Esophagus squamous epithelium (tissue), 5 donors: ENCODE data around the gene SUSD3. TPM values are rescaled to one million over a fixed set of nuclear protein-coding genes. Genes with fewer than 3 reads are reported as not detected.
A peak's percentile ranks its signal among the peaks of the same experiment; 100 is the strongest.

Source experiments
- DNase-seq: peaks from one replicate; lab custom pipeline; 2025; lab: John Stamatoyannopoulos, UW
- H3K27ac ChIP-seq, 4 donors: fragments of 200-600 bp; sonication (generic); one replicate each; pipeline ENCODE4 v1.5.1; 2016 to 2019; ENCODE audit warnings: mild to moderate bottlenecking in 1 of 4
- H3K27me3 ChIP-seq, 4 donors: fragments of 200-600 bp; sonication (generic); 1 replicate in 3 of 4; 2 replicates in 1 of 4; pipeline versions ENCODE4 v1.5.1 to v1.6.0; 2017 to 2021; ENCODE audit warnings: antibody characterized with exemption in 1 of 4
- H3K36me3 ChIP-seq, 3 donors: fragments of 200-600 bp; sonication (generic); one replicate each; pipeline ENCODE4 v1.5.1; 2016 to 2019
- H3K4me1 ChIP-seq, 3 donors: fragments of 200-600 bp; sonication (generic); one replicate each; pipeline ENCODE4 v1.5.1; 2017 to 2019
- H3K4me3 ChIP-seq, 4 donors: fragments of 200-600 bp; sonication (generic); 1 replicate in 3 of 4; 2 replicates in 1 of 4; pipeline ENCODE4 v1.5.1; 2016 to 2019; ENCODE audit warnings: mild to moderate bottlenecking in 2 of 4, moderate library complexity in 1 of 4
- H3K9me3 ChIP-seq, 3 donors: fragments of 200-600 bp; sonication (generic); one replicate each; pipeline ENCODE4 v1.5.1; 2016 to 2019
- POLR2A ChIP-seq, 4 donors: fragments of 450-650 bp; IDR thresholded peaks; one replicate each; pipeline ENCODE4 v1.6.1; 2017; ENCODE audit warnings: antibody characterized with exemption in 4 of 4, mild to moderate bottlenecking in 4 of 4, moderate library complexity in 3 of 4
- WGBS, 2 donors: methylation state at CpG; one replicate each; pipeline ENCODE4 v1.1.5; 2018; 5-methylcytosine and 5-hydroxymethylcytosine counted together
- intact Hi-C: fragments of 100-400 bp; cut with DNase I; formaldehyde crosslinking; loops from one replicate; pipeline ENCODE4 v1.15.0; 2022
- total RNA-seq, 4 donors: library from RNA; depleted of rRNA; stranded (reverse); fragments of >200 nt; gene quantifications; one replicate each; pipeline ENCODE4 v1.1.0, GENCODE V29; 2016
- TF ChIP-seq, protein P1 (sequence below), 6 experiments: fragments of 450-650 bp in 4 of 6; fragments of 200-600 bp in 2 of 6; sonication (generic) in 2 of 6; IDR thresholded peaks; one replicate each; pipeline ENCODE4 v1.5.1; 2016 to 2019; ENCODE audit warnings: antibody characterized with exemption in 6 of 6, mild to moderate bottlenecking in 4 of 6, moderate library complexity in 4 of 6
- donor health status: DM: yes; HTN: yes; CAD: no.

Gene SUSD3
- total RNA-seq, 4 donors from 2014 or later = 0.22 to 5.8 (median 2.7) TPM

- Histone ChIP-seq H3K27ac (no peak overlapping the region), H3K9me3 (no peaks in the 10 kb centered on the region), H3K4me3 (no peak overlapping the region), H3K36me3 (no peaks in the 10 kb centered on the region), H3K27me3 (peaks cover 0 to 3% (median 0%) of the 10 kb centered on the region in 4 donors), H3K4me1 (peaks cover 13 to 58% (median 19%) of the 10 kb centered on the region in 3 donors)
- TF ChIP-seq, protein P1, sequence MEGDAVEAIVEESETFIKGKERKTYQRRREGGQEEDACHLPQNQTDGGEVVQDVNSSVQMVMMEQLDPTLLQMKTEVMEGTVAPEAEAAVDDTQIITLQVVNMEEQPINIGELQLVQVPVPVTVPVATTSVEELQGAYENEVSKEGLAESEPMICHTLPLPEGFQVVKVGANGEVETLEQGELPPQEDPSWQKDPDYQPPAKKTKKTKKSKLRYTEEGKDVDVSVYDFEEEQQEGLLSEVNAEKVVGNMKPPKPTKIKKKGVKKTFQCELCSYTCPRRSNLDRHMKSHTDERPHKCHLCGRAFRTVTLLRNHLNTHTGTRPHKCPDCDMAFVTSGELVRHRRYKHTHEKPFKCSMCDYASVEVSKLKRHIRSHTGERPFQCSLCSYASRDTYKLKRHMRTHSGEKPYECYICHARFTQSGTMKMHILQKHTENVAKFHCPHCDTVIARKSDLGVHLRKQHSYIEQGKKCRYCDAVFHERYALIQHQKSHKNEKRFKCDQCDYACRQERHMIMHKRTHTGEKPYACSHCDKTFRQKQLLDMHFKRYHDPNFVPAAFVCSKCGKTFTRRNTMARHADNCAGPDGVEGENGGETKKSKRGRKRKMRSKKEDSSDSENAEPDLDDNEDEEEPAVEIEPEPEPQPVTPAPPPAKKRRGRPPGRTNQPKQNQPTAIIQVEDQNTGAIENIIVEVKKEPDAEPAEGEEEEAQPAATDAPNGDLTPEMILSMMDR (IDR thresholded peaks at IDR 0.05) = no peak
- no peak for TF ChIP-seq POLR2A (IDR thresholded peaks at IDR 0.05)
- no peak for DNase-seq
- intact Hi-C loops = no loop called here
- 77 to 80% methylated on average over 2 to 3 of the region's 4 CpGs for WGBS, 2 donors
Observed at GRCh38 chr9:93061260-93061751, 2.8 kb downstream of the SUSD3 start.

DNA sequence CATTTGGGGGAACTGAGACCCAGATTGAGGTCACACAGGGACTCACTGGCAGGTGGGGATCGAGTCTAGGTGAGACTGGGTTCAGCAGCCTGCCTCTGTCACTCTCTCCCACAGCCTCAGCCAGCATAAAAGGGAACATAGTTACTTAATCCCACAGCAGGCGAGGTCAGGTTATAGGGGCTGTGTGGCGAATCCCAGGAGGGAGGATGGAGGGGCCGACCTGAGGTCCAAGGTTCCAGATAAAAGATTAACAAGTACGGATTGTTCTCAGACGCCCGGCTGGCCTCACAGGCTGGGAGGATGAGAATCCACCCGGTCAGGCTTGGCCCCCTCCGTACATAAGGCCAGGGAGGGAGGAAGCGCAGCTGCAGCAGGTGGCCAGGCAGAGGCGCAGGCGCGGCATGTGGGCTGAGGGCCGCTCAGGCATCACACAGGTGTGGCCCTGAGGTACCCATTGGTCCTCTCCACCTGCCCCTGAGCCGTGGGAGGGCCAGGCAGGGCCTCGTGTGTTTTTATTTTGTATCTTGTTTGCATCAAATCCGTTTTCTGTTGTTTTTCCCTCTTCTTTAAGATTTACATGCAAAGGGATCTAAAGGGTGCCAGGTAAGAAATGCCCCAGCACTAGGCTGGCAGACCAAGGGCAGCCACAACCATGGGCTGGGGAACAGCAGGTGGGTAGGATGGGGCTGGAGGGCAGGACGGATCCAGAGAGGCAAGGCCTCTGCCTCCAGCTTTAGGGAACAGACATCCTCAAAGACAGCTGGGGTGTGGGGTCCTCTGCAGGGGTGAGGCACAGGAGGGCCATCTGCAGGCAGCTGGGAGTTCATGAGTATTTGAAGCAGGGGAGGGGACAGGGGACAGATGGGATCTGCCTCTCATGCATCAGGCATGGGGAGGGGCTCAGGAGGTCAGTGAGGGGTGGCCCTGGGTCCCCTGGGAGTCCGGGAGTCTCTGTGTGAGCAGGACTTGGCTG lies 3.6 kb downstream of the SUSD3 start:
- Histone ChIP-seq H3K9me3 (no peaks in the 10 kb centered on the region), H3K27ac (no peak overlapping the region), H3K4me3 (no peak overlapping the region), H3K27me3 (peaks cover 0 to 3% (median 0%) of the 10 kb centered on the region in 4 donors), H3K4me1 (peaks cover 13 to 58% (median 19%) of the 10 kb centered on the region in 3 donors), H3K36me3 (no peaks in the 10 kb centered on the region)
- DNase-seq = no peak
- intact Hi-C loops = no loop called here
- TF ChIP-seq POLR2A (IDR thresholded peaks at IDR 0.05) = no peak
- TF ChIP-seq, protein P1 (IDR thresholded peaks at IDR 0.05) = no peak
- WGBS, 2 donors = 74 to 81% methylated on average over 19 of the region's 19 CpGs

DNA sequence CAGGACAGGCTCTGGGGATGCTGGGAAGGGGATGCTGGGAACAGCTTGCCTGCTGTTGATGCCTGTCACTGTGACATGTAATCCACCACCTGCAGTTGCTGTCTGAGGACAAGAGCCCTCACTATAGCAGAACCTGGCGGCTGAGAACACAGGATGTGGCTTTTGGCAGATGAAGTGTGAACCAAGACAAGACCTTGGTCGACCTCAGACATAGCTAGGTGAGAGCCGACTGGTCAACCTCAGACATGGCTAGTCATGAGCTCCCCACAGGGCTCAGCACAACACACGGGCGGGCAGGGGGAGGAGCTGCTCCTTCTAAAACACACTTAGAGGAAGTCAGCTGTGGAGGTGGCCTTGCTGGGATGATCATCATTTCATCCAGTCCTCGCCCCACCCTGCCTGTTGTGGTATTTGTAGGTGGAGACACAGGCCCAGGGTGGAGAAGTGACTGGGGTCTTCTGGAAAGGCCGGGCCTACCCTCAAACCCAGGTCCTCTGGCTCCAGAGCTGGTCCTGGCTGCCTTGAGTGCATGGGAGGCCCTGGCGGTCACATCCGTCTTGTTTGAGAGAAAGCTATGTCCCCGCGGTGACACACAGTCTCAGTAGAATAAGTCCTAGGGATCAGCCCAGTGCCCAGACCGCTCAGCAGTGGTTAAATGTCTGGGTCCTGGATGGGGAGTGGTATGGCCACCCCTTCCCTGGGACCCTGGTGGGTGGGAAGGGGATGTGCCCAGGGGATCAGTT lies 6.1 kb downstream of the SUSD3 start:
- Histone ChIP-seq H3K36me3 (no peaks in the 10 kb centered on the region), H3K9me3 (no peaks in the 10 kb centered on the region), H3K4me3 (no peak overlapping the region), H3K27ac (peak overlapping the region in 2 of 4 donors; percentile 58 to 65), H3K4me1 (peaks cover 0 to 40% (median 10%) of the 10 kb centered on the region in 3 donors), H3K27me3 (no peaks in the 10 kb centered on the region)
- DNase-seq = peak; percentile 22
- intact Hi-C loops = no loop called here
- 60 to 73% methylated on average over 1 to 4 of the region's 12 CpGs for WGBS, 2 donors
- TF ChIP-seq POLR2A (IDR thresholded peaks at IDR 0.05) = peak in 1 of 4 donors; percentile 30
- TF ChIP-seq, protein P1 (IDR thresholded peaks at IDR 0.05) = no peak

GRCh38 chr9:93065135-93065720 lies 6.7 kb downstream of the SUSD3 start:
- intact Hi-C loops = no loop called here
- Histone ChIP-seq H3K36me3 (no peaks in the 10 kb centered on the region), H3K27ac (peak overlapping the region in 1 of 4 donors; percentile 30), H3K9me3 (no peaks in the 10 kb centered on the region), H3K4me1 (peaks cover 0 to 33% (median 5%) of the 10 kb centered on the region in 3 donors), H3K4me3 (no peak overlapping the region), H3K27me3 (no peaks in the 10 kb centered on the region)
- TF ChIP-seq, protein P1 (IDR thresholded peaks at IDR 0.05) = no peak
- TF ChIP-seq POLR2A (IDR thresholded peaks at IDR 0.05) = no peak
- 32 to 47% methylated on average over 10 to 12 of the region's 15 CpGs for WGBS, 2 donors
- DNase-seq = no peak
